Fibroblast of the conjunctiva (primary cell): ENCODE measurements around the gene ATP8A2.

Experiments used
- DNase-seq: peaks from one replicate; pipeline ENCODE4 v3.0.0-alpha.2; 2010; ENCODE audit warnings: low read depth

Gene ATP8A2

DNA sequence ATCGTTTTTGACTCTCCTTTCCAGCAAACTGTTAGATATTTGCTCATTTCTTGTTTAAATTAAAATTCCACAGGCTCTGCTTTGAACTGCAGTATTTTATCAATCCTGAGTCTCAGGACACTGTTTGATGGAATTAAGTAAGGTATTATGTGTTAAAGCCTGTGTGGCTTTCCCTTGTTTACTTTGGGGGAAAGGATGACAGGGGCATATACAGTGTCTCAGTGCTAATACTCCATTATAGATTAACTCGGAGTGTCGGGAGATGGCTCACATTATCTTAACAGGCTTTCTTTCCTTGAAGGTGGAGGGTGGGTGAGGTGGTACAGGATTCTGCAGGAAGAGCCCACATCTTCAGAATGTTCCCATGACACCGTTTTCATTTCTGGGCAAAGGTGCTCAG is 595.4 kb downstream of the ATP8A2 start:
- DNase-seq, result no peak

- DNase-seq, result no peak
Observed at GRCh38 chr13:25971047-25971446, 599.3 kb downstream of the ATP8A2 start.

- no peak for DNase-seq
Observed at GRCh38 chr13:25971459-25972145, 599.8 kb downstream of the ATP8A2 start.

- no peak for DNase-seq
Observed at GRCh38 chr13:25973085-25973484, 601.3 kb downstream of the ATP8A2 start.

DNA sequence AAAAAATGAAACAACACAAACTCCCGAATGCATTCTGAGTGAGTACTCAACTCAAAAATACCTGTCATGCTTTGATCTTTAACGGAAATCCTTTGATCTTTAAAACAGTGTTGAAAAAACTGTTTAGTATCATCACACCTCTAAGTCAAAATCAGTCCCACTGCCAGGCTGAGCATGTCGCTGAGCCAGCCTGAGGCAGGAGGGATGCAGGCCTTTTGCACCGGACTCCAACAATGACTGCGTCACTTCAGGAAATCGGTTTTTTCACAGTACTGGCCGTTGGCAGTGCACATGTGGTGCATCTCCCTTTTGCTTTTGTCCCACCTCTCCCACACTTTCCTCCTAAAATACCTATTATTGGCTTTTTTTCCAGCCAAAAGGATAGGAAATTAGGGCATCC is 601.8 kb downstream of the ATP8A2 start:
- no peak for DNase-seq

DNA sequence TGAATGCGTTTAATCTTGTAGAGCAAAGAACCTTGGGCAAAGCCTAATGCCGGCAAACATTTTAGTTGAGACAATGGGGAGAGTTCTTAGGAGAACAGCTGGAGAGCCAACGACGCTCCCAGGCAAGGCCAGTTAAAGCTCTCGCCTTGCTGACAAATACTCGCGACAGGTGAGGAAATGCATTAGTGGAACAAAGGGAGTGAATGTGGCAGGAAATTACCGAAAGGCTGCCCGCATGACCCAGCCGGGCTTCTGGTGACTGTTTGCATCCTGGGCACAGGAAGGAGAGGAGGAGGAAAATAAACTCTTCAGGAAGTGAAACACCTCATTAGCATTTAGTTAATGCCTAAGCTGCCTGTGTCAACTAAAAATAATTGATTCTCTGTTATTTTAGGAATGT is 605.4 kb downstream of the ATP8A2 start:
- no peak for DNase-seq

GRCh38 chr13:25977671-25978070 is 605.9 kb downstream of the ATP8A2 start:
- DNase-seq, result no peak

- no peak for DNase-seq
Observed at GRCh38 chr13:25978961-25979360, 607.2 kb downstream of the ATP8A2 start.

GRCh38 chr13:25979371-25979770 is 607.6 kb downstream of the ATP8A2 start:
- no peak for DNase-seq

- DNase-seq, result no peak
Observed at GRCh38 chr13:25980255-25980654, 608.5 kb downstream of the ATP8A2 start.

DNA sequence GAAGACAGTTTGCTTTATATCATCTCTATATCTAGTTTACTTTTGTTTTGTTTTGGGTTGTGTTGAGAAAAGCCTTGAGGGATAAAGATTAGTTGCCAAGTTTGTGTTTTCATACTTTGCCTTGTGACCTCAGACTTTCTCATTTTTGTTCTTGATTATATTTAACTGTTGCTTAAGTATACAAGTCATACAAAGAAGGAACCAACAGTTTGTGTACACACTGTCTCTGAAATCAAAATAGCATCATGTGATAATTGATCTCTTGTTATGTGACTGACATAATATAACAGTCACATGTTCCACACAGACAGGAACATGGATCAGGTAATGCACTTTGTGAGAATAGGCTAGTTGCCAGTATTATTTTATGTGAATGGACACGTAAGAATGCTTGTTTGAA is 609.3 kb downstream of the ATP8A2 start:
- DNase-seq, result no peak

- DNase-seq, result no peak
Observed at GRCh38 chr13:25982907-25983306, 611.1 kb downstream of the ATP8A2 start.

DNA sequence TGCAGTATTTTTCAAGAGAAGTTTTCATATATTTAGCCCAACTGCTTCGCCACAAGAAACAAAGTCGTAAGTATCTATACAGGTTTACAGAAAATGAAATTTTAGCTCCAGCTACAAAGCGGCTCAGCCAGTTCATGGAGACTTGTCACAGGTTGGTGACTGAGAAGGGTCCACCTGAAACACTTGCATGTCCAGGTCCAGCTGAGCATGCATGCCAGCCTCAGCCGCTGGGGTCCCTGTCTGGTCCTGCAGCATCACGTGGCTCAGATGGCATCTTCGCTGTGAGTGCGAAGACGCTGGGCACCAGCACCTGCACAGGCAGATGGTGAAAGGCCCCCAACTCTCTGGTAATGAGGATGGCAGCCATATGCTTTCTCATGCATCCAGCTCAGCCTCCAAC is 616.2 kb downstream of the ATP8A2 start:
- no peak for DNase-seq

- DNase-seq, result no peak
Observed at GRCh38 chr13:25988661-25989060, 616.9 kb downstream of the ATP8A2 start.

DNA sequence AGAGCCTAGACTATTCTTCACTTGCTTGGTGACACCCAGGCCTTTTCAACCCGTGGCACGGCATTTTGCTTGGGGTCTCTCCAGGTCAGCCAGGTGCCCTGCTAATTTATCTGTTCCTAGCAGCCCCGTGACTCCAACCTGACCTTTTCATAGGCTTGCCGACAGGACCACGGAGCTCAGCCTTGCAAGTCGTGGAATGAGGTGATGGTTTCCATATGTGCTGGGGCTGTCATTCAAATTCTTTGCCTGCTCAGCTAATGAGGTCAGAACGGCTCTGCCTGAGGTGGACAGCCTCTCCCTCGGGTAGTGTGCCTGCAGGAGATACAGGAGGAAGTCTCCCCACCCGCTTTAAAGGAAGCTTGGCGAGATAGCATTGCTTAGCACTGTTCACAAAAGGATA is 619.0 kb downstream of the ATP8A2 start:
- DNase-seq, result no peak

GRCh38 chr13:25992076-25992475 is 620.3 kb downstream of the ATP8A2 start:
- no peak for DNase-seq

GRCh38 chr13:26007261-26008125 is 635.7 kb downstream of the ATP8A2 start:
- DNase-seq, result no peak

DNA sequence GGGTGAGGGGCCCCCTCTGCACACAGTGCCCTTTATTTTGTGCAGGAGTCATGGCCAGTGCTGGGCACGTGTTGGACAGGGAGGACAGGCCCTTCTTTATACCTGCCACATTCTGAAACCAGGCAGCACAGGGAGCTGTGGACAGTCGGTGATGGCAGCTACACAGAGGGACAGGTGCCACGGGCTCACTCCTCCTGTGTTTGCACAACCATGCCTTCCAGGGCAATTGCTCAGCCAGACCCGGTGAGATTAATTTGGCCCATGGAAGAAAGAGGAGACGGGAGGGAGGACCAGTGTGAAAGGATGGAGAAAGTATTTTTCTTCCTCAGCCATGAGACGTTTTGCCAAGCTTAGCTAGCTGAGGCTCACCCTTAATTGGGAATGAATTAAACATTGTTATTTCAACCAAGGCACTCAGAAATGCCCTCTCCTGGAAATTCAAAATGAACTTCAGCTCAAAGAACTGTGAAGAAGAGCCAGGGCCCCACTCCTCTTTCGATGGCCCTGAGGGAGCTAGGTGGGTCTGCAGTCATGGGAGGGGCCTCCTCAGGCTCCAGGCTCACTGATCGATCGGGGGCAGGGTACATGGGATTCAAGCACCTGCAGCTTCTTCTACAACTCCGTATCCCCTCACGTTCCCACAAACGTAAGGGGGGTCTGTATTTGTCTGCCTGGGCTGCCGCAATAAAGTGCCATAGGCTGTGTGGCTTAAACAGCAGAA is 638.9 kb downstream of the ATP8A2 start:
- no peak for DNase-seq

- no peak for DNase-seq
Observed at GRCh38 chr13:26011208-26011573, 639.4 kb downstream of the ATP8A2 start.

GRCh38 chr13:26011996-26012821 is 640.4 kb downstream of the ATP8A2 start:
- DNase-seq, result no peak

GRCh38 chr13:26012995-26013394 is 641.2 kb downstream of the ATP8A2 start:
- DNase-seq, result no peak
